Cardiac fibroblast (primary cell): ENCODE results near the gene KRT23.

ENCODE experiments used
- DNase-seq, 2 donors: peaks; one replicate each; pipeline versions ENCODE4 v3.0.0 to v3.0.0-alpha.2; 2010; ENCODE audit warnings: low read depth in 2 of 2
- H3K4me3 ChIP-seq, 2 donors: replicated peaks in 1 of 2; 1 replicate in 1 of 2; 2 replicates in 1 of 2; pipeline ENCODE4 v1.5.1; 2011; ENCODE audit warnings: low read depth in 2 of 2, low read length in 2 of 2, mild to moderate bottlenecking in 2 of 2, moderate library complexity in 1 of 2
- TF ChIP-seq, protein P1 (sequence below): IDR thresholded peaks from one replicate; pipeline ENCODE4 v1.5.1; 2011; ENCODE audit warnings: low read depth, mild to moderate bottlenecking, low read length, inconsistent platforms

The KRT23 gene, protein sequence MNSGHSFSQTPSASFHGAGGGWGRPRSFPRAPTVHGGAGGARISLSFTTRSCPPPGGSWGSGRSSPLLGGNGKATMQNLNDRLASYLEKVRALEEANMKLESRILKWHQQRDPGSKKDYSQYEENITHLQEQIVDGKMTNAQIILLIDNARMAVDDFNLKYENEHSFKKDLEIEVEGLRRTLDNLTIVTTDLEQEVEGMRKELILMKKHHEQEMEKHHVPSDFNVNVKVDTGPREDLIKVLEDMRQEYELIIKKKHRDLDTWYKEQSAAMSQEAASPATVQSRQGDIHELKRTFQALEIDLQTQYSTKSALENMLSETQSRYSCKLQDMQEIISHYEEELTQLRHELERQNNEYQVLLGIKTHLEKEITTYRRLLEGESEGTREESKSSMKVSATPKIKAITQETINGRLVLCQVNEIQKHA

DNA sequence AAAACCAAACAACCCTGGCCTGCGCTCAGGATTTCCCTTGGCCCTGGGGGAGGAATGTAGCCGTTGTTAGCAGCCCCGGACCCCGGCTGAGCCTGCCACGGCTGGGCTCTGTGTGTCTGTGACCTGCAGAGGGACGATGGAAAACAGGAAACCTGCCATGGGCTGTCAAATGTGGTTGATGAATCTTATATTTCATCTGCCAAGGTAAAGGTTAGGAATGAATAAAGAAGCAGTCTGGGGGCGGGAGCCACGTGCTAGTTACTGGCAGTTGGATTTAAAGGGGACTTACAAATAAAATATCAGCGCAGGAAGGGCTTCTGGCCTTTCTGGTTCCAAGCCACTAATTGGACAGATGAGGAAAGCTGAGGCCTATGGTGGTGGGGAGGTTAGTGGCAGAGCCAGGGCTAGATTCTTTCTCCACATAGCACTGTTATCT lies at the start of gene KRT23:
KRT23 (minus strand) TSS at position 263 of the 436 bp plus-strand sequence. CDS start 1,043 bp downstream, outside the sequence.
- TF ChIP-seq, protein P1, sequence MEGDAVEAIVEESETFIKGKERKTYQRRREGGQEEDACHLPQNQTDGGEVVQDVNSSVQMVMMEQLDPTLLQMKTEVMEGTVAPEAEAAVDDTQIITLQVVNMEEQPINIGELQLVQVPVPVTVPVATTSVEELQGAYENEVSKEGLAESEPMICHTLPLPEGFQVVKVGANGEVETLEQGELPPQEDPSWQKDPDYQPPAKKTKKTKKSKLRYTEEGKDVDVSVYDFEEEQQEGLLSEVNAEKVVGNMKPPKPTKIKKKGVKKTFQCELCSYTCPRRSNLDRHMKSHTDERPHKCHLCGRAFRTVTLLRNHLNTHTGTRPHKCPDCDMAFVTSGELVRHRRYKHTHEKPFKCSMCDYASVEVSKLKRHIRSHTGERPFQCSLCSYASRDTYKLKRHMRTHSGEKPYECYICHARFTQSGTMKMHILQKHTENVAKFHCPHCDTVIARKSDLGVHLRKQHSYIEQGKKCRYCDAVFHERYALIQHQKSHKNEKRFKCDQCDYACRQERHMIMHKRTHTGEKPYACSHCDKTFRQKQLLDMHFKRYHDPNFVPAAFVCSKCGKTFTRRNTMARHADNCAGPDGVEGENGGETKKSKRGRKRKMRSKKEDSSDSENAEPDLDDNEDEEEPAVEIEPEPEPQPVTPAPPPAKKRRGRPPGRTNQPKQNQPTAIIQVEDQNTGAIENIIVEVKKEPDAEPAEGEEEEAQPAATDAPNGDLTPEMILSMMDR, result no peak
- no peak within 1 kb of the TSS for H3K4me3 ChIP-seq
- DNase-seq, result no peak

DNA sequence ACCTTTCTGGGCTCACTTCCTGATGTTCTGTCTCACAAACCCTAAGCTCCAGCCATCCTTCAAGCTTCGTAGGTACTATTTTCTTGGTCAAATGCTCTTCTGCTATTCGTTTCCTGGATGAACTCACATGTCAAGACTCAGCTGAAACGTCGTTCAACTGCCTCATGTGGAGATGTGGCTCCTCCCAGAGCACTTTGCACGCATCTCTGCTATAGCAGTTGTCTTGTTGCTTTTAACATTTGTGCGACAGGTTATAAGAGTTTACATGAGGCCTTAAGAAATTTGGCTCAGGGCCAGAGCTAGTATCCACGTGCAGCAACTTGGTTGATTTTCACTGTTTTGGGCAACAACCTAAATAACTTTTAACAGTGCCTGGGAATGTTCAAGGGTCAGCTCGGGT lies 49.5 kb upstream of the KRT23 start:
- no peak for DNase-seq
- H3K4me3 ChIP-seq, result no peak overlapping the region
- TF ChIP-seq, protein P1, result no peak

DNA sequence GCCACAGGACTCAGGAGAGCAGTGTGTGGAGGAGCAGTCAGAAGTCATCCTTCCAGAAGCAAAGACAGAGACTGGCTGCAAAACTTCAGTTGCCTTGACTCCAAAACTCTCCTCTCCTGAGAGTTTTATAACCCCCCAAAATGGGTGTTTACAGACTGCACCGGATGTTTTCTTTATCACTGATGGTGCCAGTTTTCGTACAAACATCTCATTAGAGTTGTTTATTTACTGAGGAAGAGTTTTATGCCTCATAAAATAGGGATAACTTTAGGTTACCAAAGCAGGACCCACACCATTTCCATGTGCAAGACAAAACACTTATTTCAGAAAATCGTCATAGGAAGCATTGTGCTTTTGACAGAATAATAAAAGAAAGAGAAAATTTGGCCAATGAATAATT lies 46.8 kb upstream of the KRT23 start, which contains the start of gene KRT40:
KRT40 (minus strand) TSS at position 101 of the 400 bp plus-strand sequence; CDS start at position 48, 53 bp downstream.
- no peak within 1 kb of the TSS for H3K4me3 ChIP-seq
- TF ChIP-seq, protein P1, result no peak
- DNase-seq, result no peak

DNA sequence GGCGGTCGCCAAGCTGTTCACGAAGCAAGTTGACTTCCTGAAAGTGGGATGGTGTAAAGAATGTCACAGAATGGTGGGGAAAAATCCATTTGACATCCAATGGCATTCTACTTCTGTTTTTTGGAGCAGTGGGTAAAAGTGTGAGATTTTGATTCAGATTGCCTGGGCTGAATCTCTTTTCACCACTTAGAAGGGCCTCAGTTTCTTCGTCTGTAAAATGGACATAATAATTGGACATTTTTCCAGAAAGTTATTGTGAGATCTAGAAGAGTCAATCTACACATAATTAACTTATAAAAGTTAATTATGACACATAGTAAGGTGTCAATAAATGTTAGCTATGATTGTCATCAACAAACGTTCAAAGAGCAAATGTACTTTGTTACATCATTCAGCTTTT lies 43.7 kb upstream of the KRT23 start:
- no peak for DNase-seq
- H3K4me3 ChIP-seq, result no peak overlapping the region
- TF ChIP-seq, protein P1, result no peak

DNA sequence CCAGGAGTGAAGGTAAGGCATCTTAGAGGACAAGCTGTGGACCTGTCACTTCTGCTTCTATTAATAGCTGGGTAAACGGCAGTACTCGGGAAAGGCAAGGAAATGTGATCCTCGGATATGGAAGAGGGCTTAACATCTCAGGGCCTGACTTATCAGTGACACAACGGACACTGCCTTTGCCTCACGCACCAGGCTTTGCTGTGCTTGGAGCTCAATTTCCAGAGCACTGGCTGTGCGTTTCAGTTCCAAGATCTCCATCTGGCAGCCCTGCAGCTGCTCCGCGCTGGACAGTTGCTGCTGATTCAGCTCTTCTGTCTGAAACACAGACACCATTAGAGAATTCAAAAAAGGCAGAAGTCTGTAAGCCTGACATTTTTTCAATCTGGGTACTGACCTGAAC lies 43.1 kb upstream of the KRT23 start:
- DNase-seq, result peak; percentile 6 to 10
- no peak overlapping the region for H3K4me3 ChIP-seq
- TF ChIP-seq, protein P1, result no peak

DNA sequence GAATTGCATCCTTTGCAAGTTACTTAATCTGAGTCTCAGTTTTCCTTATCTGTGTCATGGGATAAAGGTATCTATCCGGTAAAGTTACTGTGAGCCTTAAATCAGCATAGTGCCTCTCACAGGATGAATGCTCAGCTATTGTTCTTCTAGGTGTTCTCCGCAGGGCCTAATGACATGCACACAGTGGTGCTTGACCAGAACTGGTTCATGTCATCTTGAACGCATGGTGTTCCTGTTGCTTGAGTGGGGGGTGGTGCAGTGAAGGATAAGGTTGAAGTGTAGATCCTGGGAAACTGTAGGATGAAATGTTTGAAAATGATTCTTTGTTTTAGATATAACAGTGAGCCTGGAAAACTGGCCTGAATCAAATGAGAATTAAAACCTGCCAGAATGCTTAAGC lies 42.7 kb upstream of the KRT23 start:
- no peak for DNase-seq
- TF ChIP-seq, protein P1, result no peak
- no peak overlapping the region for H3K4me3 ChIP-seq
